GM19023 (cell line): ENCODE results near the gene PCA3.

Source experiments
- ATAC-seq: cut with Tn5 transposase; IDR thresholded peaks from one replicate; pipeline ENCODE4 v1.9.1; 2021; ENCODE audit warnings: mild to moderate bottlenecking, moderate library complexity; ENCODE audit not compliant: unreplicated experiment

Gene PCA3

DNA sequence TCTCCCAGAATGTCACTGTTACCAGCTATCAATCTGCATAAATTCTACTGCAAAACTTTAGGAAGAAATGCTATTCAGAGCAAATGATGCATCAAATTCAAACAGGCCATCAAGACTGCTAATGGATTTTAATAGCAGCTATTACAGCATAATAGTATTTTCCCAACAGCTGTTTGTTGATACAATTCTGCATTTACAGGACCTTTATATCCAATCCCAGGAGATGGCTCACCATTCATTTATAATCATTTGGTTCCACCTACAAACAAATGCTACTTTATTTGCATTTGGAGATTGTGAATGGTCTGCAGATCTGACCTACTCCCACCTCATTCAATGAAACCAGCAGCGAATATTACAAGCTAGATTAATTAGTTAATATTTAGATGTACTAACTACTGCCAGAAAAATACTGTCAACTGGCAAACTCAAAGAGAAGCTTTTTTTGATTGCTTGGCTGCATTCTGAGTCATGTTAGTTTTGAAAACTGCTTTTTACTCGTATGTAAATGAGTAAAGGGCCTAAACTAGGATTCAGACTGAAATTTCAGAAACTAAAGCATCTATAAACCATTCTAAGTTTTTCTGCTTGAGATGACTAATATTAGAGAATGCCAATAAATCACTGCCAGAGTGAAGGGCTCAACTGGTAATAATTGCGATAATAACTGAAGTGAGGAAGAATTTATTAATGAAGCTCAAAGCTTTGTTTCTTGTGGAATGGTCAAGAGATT lies 7.1 kb upstream of the PCA3 start:
- no peak for ATAC-seq

- ATAC-seq, result no peak
These were observed 5.8 kb upstream of the PCA3 start for GRCh38 chr9:76758476-76758875.

GRCh38 chr9:76759732-76760131 lies 4.5 kb upstream of the PCA3 start:
- no peak for ATAC-seq

GRCh38 chr9:76761448-76761847 lies 2.8 kb upstream of the PCA3 start:
- no peak for ATAC-seq

GRCh38 chr9:76766126-76766525 lies 1.9 kb downstream of the PCA3 start:
- ATAC-seq, result no peak

DNA sequence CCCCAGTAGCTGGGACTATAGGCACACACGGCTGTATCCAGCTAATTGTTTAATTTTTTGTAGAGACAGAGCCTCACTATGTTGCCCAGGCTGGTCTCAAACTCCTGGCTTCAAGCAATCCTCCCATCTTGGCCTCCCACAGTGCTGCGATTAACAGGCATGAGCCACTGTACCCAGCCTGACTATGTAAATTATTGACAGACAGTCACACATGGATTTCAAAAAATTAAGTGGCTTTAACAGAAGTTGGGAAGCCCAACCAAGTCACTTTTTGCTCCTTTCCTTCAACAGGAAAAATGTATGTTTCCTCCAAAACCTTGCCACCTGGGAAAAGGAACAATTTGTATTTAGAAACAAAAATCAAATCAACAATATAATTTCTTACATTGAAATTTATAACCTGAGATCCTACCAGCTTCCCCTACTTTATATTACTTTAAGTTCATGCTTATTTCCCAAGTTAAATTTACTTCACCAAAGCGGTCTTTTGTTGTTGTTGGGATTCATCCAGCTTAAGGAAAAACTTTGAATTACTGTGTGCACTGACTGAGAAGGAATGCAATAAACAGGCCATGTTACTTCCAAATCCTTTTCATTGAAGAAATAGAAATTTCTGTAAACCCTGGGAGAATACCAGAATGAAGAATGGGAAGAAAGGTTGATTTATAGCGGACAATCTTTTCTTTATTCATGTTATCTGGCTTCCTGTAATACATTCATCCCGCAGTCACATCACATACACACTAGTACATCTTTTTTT lies 8.6 kb downstream of the PCA3 start:
- no peak for ATAC-seq

DNA sequence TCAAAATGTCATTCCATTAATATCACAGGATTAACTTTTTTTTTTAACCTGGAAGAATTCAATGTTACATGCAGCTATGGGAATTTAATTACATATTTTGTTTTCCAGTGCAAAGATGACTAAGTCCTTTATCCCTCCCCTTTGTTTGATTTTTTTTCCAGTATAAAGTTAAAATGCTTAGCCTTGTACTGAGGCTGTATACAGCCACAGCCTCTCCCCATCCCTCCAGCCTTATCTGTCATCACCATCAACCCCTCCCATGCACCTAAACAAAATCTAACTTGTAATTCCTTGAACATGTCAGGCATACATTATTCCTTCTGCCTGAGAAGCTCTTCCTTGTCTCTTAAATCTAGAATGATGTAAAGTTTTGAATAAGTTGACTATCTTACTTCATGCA lies 20.6 kb downstream of the PCA3 start:
- ATAC-seq, result no peak

- no peak for ATAC-seq
These were observed 21.3 kb downstream of the PCA3 start for GRCh38 chr9:76785501-76785900.

DNA sequence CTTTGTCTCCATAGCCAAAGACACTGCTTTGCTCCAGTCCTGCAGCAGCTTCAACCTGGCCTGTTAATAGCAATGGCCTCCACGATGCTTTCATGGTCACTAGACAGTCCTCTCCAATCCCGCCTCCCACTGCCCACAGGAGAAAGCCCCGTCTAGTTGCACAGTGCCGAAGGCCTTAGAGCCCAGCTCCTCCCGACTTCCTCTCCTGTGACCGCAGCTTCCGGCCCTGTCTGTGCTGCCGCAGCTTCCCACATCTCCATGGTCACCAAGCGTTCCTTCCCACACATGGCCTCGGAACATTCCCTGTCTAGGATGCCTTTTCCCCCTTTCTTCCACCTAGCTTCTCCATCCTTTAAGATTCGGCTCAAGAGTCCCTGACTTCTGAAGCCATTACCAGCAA lies 23.4 kb downstream of the PCA3 start:
- no peak for ATAC-seq

DNA sequence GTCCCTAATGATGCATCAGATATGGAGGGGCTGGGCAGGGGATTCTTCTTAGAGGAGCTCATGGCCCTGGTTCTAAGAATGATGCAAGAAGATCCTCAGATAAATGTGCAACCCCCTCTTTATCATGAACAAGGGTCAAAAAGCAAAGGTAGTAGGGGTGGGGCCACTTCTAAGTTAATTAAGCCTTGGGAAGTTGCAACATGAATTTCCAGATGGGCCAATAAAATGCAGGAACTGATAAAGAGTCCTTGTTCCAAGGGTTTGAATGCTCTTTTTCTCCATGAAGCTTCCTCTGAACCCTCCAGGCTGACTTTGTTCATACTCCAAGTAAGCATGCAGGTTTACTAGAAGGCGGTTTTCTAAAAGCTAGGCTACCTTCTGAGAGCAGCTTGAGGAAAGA lies 25.6 kb downstream of the PCA3 start:
- ATAC-seq, result no peak

DNA sequence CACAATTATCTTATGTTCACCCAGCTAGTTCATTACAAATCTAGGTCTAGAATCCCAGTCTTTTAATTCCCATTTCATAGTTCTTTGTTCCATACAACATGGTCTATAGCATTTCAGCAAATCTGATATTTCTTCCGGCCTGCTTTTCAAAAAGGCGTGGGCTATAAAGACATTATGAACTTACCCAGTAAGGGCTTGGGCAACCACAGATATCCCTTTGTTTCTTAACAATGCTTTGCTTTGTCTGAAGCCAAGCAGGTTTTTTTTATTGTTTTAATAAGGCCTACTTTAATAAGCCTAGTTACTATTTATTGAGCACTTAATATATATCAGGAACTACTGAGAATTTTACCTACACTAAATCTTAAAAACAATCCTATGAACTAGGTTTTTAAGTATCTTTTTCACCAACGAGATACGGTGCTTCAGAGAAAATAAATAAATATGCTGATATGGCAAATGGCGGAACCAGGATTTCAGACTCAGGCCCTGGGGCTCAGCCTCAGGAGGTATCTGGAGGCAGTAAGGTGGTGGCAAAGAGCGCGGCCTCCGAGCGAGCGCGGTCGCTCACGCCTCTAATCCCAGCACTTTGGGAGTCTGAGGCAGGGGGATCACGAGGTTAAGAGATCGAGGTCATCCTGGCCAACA lies 29.7 kb downstream of the PCA3 start:
- no peak for ATAC-seq

- ATAC-seq, result no peak
These were observed 32.1 kb downstream of the PCA3 start for GRCh38 chr9:76796296-76796695.

GRCh38 chr9:76798527-76798926 lies 34.3 kb downstream of the PCA3 start:
- no peak for ATAC-seq

DNA sequence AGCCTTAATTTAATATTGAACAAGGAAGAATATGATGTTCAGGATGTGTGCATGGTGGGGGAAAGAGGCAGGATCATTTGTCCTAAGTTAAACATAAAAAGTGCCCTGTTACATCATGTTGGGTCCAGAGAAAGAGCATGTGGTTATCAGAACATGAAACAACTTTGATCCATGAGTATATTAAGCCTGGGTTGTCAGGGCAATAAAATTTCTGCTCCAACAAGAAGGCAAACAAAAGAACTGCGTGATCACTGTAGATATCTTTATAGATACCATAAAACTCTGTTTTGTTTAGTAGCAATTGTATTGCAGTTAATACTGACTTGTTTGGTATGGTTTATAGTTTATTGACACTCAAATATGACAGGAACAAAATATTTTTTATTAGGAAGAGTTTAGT lies 35.2 kb downstream of the PCA3 start:
- ATAC-seq, result no peak

DNA sequence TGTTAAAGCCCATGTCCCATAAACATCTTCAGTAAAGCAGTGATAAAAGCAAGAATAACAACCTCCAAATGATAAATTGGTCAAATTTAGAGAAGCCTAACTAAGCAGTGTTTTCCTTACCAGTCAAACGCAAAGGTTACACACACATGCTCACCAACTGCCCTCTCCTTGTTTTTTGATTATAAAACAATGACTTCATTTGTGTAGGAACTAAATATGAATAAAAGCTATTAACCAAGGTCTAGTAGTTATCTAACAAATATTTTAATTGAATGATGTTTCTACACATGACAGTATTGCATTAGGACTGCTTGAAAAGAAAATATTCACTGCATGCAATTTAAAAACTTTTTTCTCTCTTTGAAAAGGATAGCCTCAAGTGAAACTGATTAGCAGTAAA lies 36.7 kb downstream of the PCA3 start:
- no peak for ATAC-seq

- no peak for ATAC-seq
These were observed 38.8 kb downstream of the PCA3 start for GRCh38 chr9:76803083-76803482.

GRCh38 chr9:76803762-76804161 lies 39.5 kb downstream of the PCA3 start:
- no peak for ATAC-seq

DNA sequence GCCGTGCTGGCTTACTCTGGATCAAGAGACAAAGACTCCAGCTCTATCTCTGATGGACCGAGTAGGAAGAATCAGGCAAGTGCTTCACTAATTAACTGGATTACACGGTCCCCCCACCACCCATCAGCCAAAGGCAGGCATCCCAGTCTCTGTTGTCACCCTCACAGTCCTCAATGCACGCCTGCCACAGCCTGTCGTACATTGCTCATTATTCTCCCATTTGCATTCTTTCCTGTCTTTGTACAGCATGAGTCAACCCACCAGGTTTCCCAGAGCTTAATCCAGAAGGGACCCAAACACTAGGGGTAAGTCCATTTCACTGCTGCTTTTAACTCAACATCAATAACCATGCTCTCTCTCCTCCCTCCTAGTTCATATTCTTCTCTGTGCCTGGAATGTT lies 44.4 kb downstream of the PCA3 start:
- ATAC-seq, result no peak

- no peak for ATAC-seq
These were observed 46.2 kb downstream of the PCA3 start for GRCh38 chr9:76810377-76810957.

- no peak for ATAC-seq
These were observed 48.4 kb downstream of the PCA3 start for GRCh38 chr9:76812591-76812990.

DNA sequence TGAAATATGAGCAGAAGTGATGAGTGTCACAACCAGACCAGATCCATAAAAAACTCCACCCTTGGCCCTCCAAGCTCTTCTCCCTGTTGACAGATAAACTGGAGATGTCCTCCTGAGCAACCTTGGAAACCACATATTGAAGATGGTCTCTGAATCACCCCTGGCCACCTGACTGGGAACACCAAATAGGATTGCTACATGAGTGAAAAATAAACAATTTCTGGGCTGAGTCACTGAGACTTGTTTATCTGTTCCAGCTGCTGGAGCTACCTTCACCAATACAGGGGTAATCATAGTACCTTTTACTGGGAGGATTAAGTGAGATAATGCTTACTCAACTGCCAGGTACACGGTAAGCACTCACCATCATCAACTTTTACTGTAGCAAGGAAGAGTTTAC lies 53.3 kb downstream of the PCA3 start:
- no peak for ATAC-seq

DNA sequence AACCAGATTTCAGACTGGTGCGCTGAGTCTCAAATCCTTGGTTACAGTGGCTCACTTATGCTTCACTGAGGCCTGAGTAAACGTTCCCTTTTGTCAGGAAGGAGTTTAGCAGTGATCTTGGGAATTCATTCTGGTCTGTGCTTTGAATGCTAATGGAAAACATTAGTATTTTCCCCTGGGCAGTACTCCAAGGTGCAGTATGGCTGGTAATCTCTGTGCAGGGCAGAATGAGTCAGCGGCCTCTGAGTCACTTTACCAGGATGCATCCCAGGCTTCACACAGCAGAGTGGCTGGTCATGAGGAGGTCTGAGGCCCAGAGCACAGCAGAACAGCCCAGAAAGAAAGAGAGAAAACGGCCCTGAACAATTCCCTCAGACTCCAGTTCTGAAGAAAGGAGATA lies 54.0 kb downstream of the PCA3 start:
- no peak for ATAC-seq
